ENCODE measurements around the gene IFITM10.

GRCh38 chr11:1740786-1741530 lies 9.4 kb downstream of the IFITM10 start:
- TF ChIP-seq CTCF (conservative IDR thresholded peaks at IDR 0.05) (no peak), ZFX (IDR thresholded peaks at IDR 0.05) (no peak)
